HPDE6-E6E7 (cell line): Measurements from ENCODE around the gene FOLR2.
"Not testable (repeated sequence)": the region's sequence is repeated elsewhere in the genome, so short reads cannot be mapped to it uniquely, and the experiment has no call there.

Source experiments
- DNase-seq: peaks from one replicate; pipeline ENCODE4 v3.0.0; 2011; ENCODE audit warnings: missing footprints; ENCODE audit errors: extremely low spot score

FOLR2 gene

DNA sequence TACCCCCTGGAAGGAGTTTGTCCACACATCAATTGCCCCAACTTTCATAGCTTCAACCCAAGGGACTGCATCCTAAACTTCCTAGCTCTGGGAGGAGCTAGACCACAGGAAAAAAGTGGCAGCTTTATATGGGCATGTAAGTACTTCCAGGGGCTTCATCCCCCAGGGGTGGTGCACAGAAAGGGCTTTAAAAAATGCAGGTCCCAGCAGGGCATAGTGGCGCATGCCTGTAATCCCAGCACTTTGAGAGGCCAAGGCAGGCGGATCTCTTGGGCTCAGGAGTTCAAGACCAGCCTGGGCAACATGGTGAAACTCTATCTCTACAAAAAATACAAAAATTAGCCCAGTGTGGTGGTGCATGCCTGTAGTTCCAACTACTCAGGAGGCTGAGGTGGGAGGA is 9.8 kb upstream of the FOLR2 start:
- DNase-seq = not testable (repeated sequence)

DNA sequence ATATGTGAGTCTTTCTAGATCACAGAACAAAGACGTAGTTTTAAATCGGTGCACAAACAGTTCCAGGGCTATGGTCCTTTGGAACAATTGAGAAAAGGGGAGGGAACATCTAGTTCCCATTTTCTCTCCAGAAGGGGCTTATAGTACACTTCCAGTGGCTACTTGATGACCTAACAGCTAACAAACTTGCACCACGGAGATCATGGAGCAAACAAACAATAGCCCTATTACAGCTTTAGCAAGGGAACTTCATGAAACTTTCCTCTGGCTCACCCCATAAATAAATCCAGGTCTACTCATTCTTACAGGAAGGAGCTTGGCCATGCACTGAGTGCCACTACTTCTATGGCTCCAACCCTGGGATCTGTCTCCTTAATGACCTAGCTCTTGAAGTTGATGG is 8.3 kb upstream of the FOLR2 start:
- no peak for DNase-seq

DNA sequence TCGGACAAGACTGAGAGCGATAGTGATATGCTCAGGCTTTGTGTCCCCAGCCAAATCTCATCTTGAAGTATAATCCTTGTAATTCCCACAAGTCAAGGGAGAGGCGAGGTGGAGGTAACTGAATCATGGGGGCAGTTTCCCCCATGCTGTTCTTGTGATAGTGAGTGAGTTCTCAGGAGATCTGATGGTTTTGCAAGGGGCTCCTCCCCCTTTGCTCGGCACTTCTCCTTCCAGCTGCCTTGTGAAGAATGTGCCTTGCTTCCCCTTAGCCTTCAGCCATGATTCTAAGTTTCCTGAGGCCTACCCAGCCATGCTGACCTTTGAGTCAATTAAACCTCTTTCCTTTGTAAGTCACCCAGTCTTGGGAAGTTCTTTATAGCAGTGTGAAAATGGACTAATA is 7.5 kb upstream of the FOLR2 start:
- no peak for DNase-seq

DNA sequence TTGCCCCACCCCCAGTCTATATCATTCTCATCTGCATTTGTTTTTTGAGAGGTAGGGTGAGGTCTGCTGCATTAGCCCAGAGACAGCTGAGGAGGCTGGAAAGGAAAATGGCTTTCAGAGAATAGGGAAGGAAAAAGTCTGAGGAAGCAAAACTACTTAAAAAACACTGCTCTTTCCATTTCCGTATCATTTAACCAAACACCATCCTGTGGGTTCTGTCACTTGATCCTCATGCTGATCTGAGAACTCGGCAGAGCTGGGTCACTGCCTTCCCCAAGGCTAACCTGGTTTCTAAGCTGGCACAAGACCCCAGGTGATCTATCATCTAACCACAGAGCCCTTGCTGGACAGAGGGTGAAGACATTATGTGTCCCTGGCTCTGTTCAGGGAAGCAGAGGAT is 1.2 kb downstream of the FOLR2 start:
- no peak for DNase-seq

DNA sequence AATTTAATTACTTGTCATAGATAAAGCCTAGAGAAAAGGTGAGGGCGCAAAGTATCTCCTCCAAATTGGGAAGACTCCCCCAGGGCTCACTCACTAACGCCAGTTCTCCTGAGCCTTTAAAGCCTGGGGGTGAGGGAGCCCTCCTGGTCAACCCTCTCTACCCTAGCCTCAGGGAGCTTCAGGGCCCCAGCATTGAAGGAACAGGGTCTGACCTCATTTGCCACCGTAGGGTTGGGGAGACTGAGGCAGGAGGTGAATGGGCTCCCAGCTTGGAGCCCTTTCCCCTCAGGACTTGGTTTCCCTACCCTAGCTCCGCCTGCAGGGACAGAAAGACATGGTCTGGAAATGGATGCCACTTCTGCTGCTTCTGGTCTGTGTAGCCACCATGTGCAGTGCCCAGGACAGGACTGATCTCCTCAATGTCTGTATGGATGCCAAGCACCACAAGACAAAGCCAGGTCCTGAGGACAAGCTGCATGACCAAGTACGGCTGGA is 1.7 kb downstream of the FOLR2 start:
- no peak for DNase-seq

DNA sequence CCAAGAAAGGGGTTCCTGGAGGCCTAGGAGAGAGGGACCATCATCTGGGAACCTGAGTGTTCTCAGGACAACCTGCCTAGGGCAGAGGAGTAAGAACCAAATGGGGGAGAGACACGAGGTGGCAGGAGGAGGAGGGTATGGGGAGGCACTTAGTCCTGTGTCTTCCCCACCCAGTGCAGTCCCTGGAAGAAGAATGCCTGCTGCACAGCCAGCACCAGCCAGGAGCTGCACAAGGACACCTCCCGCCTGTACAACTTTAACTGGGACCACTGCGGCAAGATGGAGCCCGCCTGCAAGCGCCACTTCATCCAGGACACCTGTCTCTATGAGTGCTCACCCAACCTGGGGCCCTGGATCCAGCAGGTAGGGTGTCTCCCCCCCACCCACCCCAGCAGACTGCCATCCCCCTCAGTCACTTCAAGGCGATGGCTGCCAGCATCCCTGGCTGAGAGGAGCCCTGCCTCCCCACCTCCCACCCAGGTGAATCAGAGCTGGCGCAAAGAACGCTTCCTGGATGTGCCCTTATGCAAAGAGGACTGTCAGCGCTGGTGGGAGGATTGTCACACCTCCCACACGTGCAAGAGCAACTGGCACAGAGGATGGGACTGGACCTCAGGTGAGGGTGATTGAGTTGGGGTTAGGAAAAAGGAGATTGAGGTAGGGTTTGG is 4.2 kb downstream of the FOLR2 start:
- no peak for DNase-seq

DNA sequence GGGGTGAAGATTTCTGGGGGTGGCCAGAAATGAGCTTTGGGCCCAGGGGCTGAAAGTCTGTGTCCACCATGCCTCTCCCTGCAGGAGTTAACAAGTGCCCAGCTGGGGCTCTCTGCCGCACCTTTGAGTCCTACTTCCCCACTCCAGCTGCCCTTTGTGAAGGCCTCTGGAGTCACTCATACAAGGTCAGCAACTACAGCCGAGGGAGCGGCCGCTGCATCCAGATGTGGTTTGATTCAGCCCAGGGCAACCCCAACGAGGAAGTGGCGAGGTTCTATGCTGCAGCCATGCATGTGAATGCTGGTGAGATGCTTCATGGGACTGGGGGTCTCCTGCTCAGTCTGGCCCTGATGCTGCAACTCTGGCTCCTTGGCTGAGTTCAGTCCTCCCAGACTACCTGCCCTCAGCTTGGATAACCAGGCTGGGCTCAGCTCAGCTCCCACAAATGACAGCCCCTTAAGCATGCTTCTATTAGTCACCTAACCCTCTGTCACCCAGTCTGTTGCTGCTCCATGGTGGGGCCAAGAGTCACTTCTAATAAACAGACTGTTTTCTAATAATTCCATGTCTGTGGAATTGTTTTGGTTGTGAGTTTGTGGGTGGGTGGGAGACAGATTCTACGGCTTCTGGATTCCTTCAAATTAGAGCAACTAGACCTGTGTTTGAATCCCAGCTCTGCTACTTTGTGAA is 4.9 kb downstream of the FOLR2 start:
- DNase-seq = no peak

DNA sequence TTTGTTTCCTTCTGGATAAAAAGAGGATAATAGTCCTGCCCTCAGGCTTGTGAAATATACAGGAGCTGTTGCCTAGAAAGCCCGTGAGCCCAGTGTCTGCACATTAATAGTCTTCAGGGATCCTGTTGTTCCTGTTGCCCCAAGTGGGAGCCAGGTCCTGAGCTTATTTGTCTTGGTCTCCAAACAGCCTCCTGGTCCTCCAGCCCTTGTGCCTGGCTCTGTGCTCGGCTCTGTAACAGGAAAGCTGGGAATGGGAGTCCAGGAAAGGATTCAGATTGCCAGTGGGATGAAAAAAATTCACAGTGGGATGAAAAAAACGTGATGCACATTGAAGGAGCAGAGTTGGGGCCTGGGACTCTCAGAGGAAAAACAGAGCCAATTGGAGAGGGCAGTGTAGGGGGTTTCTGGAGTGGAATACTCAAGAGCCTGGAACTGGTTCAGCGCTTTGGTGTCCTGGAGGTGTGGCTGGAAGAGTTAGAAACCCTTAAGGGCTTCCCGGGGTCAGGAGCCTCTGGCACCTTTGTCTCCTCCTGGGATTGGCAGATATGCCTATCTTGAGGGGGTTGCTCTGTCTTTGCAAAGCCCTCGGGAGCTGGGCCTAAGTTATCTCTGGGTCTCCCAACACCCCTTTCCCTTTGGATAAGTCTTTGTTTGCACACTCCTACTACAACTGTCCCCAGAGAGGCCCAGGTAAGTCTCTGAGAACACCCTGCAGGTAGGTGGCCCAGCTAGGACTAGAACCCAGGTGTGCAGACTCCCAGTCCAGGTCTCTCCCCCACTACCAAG is 5.7 kb downstream of the FOLR2 start:
- no peak for DNase-seq

DNA sequence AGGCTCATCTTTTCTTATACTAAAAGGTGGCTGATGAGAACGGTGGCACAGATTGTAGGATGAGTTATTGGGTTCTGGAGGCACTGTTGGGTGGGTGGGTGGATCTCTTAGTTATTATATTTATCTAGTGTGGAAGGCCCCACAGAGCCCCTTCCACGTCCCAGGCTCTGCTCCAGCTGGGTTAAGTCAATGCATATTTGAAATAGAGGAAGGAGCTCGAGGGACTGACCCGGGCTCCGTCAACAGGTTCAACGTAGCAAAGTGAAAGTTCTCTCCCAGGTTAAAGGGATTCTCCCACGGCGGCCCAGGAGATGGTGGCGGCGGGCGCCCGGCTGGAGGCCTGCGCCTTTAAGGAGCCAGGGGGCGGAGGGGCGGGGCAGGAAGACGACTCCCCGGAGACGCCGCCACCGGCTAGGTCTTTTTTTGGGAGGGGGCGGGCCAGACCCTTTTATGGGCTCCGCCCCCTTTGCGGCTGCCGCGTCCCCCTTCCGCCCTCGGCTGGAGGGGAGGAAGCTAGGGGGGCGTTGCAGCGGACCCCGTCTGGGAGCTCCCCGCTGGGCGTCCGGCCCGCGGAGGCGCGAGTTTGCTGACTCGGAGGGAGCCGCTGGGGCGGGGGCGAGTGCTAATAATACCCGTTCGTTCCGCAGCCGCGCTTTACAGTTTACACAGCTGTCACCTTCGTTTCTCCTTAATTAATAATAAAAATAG is 6.5 kb downstream of the FOLR2 start:
- DNase-seq = no peak

DNA sequence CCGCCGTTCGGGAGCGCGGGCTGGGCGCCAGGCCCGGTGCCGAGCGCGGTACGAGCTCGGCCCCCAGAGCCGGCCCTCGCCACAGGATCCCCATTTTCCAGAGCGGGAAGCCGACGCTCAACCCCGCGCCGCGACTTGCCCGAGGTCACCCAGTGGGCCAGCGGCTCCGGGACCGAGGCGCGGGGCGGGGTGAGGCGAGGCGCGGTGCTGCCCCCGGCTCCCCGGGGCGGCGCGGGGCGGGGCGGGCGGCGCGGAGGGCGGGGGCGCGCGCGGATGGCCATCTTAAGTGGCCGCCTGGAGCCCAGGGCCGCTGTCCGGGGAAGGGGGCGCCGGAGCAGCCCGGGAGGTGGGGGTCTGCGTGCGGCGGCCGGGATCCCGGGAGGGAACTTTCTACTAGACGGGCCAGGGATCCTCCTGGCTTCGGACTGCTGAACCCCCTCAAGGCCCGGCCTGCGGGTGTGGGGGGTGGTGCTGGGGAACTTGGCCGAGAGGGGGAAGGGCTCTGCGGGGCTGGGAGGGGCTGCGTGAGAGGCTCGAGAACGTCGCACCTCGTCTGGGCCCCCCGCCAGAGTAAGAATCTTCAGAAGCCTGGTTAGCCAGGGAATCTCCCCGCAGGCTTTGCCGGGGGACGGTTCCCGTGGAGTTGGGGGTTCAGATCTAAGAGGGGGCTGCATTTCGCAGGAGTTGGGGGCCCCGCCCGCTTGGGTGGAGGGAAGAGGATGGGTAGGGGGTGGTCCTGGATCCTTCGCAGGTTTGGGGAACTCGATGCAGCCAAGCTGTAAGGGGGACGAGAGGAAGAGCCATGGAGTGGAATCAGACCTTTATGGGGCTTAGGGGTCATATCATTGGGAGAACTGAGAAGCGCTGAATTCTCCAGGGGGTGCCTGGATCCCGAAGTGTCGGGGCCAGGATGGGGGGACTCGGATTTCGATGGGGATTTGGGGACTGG is 7.3 kb downstream of the FOLR2 start:
- DNase-seq = no peak

DNA sequence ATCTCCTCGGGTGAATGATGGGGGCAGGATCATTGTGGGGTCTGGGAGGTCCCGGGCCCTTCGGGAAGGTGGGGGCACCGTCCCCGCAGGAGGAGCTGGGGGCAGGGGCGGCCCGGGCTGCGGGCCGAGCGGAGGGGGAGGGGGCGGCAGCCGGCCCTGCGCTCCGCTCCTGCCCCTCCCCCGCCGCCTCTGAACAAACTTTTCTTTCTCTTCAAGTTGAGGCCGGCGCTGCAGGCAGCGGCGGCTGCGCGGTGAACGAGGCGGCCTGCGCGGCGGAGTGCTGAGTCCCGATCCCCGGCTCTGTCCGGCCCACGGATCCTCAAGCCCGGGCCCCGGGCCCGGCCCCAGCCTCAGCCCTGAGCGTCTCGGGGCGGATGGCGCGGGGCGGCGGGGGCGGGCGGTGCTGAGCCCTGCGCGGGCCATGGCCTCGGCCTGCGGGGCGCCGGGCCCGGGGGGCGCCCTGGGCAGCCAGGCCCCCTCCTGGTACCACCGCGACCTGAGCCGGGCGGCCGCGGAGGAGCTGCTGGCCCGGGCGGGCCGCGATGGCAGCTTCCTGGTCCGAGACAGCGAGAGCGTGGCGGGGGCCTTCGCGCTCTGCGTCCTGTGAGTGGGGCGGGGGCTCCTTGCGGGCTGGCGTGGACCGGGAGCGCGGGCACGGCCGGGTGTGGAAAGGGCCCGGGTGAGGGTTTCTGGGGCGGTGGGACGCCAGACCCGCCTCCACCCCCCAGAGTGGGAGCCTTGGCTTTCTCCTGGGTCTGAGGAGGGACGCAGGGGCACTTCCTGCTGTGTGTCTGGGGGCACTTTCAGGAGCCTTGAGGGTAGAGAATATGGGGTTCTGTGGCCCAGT is 8.2 kb downstream of the FOLR2 start, which contains the start of gene INPPL1:
TSS of gene INPPL1 (plus strand) at position 204 of the 847 bp plus-strand sequence. CDS start at position 422, 218 bp downstream.
- no peak for DNase-seq

DNA sequence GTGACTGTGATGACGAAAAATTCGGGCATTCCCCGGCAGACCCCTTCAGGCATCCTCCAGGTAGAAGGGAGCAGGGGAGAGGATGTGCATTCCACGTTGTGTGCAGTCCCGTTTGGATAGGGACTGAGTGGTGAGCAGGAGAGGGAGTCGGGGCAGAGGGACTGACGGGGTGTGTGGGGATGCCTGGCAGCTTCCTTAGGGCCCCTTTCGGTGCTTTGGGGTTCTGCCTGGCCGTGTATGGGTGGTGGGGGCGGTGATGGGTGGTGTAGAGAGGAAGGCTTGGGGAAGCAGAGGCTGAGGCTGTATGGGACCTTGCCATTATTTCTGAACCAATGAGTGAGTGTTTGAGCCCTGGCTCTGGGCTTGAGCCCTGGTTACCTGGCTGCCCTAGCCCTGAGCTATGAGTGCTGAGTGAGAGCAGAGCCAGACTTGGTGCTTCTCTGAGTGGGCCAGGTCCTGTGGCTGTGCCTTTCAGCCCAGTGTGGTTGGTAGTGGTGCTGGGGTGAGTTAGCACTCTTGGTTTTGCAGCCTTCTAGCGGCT is 8.9 kb downstream of the FOLR2 start:
- DNase-seq = no peak

DNA sequence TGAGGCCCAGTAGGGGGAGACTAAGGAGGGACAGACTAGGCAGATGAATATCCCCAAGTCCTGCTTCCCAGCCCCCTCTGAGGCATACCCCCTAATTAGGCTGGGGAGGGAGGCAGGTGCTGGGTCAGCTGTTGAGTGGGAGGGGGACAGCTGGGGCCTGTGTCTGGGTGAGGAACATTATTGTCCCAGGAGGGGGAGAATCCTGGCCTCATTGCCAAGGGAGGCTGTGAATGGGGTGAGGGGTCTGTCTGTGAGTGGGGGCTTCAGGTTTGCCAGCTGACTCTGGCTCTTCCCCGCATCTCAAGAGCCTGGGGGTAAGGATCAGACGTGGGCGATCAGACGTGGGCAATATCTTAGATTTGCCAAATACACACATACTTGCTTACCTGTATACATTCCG is 10.1 kb downstream of the FOLR2 start:
- DNase-seq = no peak

DNA sequence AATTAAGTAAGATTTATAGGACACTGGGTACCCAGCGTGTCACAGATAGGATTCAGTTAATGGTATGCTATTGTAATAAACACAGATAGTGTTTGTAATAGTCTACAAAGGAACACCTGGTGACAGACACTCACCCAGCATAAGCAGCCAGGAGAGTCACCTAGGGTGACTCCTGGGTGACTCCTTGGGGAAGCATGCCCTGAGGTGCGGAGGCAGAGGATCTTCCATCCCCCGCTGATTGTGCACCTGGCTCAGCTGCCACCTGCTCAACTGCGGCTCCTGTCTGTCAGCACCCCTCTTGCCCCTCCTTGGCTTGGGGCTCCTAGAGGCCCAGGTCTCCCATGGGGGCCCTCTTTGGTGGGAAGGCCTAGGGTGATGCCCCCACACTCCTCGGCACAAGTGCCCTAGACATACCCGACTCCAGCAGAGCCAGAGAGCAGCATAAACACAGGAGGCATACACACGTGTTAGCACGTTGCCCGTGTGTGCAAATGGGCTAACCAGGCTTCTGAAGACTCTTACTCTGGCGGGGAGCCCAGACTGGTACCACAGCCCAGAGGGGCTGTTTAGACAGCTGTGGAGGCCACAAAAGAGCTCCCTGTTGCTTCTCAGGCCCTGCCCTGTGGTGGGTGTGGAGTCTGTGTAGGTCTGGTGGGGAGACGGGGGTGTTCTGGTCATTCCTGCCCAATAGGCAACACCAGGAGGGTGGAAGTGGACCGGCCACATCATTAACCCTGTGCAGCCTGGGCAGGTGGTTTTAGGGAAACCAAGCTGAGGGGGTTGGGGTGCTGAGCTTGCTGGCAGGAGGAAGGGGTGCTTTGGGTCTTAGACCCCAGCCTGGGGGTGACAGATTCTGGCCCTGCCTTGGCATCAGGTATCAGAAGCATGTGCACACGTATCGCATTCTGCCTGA is 11.0 kb downstream of the FOLR2 start:
- DNase-seq = no peak

DNA sequence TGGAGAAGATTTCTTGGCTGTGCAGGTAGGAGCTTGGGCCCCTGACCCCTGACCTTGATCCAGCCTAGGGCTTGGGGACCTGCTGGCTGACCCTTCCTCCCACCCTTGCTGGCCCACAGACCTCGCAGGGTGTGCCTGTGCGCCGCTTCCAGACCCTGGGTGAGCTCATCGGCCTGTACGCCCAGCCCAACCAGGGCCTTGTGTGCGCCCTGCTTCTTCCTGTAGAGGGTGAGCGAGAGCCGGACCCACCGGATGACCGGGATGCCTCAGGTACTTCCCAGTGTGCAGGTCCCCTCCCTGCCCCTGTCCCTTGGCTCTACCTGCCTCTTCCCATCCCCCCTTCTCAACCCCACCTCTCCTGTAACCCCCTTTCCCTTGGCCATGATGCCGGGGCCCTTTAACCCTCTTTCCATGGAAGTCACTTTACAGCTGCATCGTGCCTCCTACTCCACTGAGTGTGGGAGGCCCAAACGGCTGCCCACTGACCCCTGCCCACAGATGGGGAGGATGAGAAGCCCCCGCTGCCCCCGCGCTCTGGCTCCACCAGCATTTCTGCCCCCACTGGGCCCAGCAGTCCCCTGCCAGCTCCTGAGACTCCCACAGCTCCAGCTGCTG is 11.7 kb downstream of the FOLR2 start:
- DNase-seq = no peak

DNA sequence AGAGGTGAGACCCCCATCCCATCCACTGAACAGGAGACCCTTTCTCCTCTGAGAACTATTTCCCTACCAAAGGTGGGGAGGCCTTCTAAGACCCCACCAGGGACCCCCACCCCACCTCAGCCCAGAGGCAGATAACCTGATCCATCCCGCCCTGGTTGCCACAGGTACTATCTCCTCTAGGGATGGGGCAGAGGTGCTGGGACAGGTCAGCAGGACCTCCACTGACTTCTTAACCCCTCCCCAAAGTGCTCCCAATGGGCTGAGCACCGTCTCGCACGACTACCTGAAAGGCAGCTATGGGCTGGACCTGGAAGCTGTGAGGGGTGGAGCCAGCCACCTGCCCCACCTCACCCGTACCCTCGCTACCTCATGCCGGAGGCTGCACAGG is 12.2 kb downstream of the FOLR2 start:
- DNase-seq = no peak

DNA sequence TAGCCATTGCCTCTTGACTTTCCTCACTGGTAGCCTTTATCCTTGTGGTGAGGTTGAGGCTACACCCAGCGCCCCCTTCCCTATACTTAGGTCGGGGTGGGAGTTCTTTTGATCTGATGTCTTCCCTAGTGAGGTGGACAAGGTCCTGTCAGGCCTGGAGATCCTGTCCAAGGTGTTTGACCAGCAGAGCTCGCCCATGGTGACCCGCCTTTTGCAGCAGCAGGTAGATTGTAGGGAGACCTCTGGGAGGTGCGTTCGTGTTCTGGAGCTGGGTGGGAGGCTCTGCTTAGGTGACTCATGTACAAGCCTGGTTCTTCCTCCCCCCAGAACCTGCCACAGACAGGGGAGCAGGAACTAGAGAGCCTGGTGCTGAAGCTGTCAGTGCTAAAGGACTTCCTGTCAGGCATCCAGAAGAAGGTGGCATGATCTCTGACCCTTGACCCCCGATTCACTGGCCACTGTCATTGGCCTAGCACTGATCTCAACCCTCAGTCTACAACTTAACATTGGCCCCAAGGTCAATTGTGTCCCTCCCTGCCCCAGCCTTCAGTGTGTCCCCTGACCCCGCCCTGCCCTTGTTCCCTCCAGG is 12.8 kb downstream of the FOLR2 start:
- no peak for DNase-seq
